Activated B cell treated with CpG ODN at 0.5 μM for 24 hours (primary cell): ENCODE measurements around the gene CARTPT. TPM values are rescaled to one million over a fixed set of nuclear protein-coding genes. Genes with fewer than 3 reads are reported as not detected.

Experiments used
- ATAC-seq: fragments of 200-7000 bp; cut with Tn5 transposase; one replicate; pipeline ENCODE4 v1.10.0; 2021; ENCODE audit warnings: low read depth, mild to moderate bottlenecking, moderate library complexity
- CTCF ChIA-PET: fragments of 350-600 bp; sonication (Branson Sonifier 250); formaldehyde crosslinking; loops from one replicate; lab custom pipeline; 2021; ENCODE audit warnings: antibody characterized with exemption; lab: Charles Lee
- POLR2A ChIA-PET: fragments of 350-600 bp; sonication (Branson Sonifier 250); formaldehyde crosslinking; loops from one replicate; lab custom pipeline; 2021; ENCODE audit warnings: antibody characterized with exemption; lab: Charles Lee
- DNase-seq: peaks from one replicate; pipeline ENCODE4 v3.0.0; 2022
- H3K27ac Mint-ChIP-seq: one replicate; pipeline ENCODE4 v1.8.0; 2020; ENCODE audit warnings: mixed read lengths
- H3K27me3 Mint-ChIP-seq: one replicate; pipeline ENCODE4 v1.8.0; 2021; ENCODE audit warnings: mixed read lengths
- H3K36me3 Mint-ChIP-seq: one replicate; pipeline ENCODE4 v1.8.0; 2021; ENCODE audit warnings: low read depth, mixed read lengths
- H3K4me1 Mint-ChIP-seq: one replicate; pipeline ENCODE4 v1.8.0; 2021; ENCODE audit warnings: mixed read lengths
- H3K4me3 Mint-ChIP-seq: one replicate; pipeline ENCODE4 v1.8.0; 2020; ENCODE audit warnings: mild to moderate bottlenecking, mixed read lengths
- H3K9me3 Mint-ChIP-seq: one replicate; pipeline ENCODE4 v1.8.0; 2020; ENCODE audit warnings: mixed read lengths
- intact Hi-C: fragments of 100-400 bp; cut with micrococcal nuclease; formaldehyde crosslinking; loops from one replicate; pipeline ENCODE4 v1.15.1; 2024
- total RNA-seq: library from RNA; stranded (reverse); gene quantifications from 2 replicates; pipeline ENCODE4 v1.2.3, GENCODE V29; 2022
- TF ChIP-seq, protein P1 (sequence below): fragments of 200-600 bp; IDR thresholded peaks from one replicate; pipeline ENCODE4 v1.8.0; 2022; ENCODE audit warnings: antibody characterized with exemption, mild to moderate bottlenecking

The CARTPT gene
- total RNA-seq, 1 donor from 2014 or later: not detected

DNA sequence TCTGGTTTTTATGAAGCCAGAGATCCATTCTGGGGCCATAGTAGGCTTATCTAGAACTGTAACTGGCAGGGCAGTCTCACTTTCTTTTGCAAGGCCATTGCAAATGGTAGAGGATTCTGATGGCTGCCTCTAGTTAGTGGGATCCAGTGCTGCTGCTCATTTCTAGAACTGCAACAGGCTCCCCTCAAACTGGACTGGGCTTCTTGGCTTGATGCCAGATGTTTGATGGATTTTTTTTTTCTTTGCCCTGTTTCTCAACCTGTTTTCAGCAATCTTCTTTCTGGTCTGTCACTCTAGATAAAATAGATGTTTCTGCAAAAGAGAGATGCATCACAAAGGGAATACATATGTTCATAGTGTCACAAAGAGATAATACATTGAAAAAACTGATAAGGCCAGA lies 11.9 kb downstream of the CARTPT start:
- CTCF ChIA-PET: no interaction called here
- Mint-ChIP-seq H3K27me3 (peaks cover 28% of the 10 kb centered on the region), H3K9me3 (no peaks in the 10 kb centered on the region)

DNA sequence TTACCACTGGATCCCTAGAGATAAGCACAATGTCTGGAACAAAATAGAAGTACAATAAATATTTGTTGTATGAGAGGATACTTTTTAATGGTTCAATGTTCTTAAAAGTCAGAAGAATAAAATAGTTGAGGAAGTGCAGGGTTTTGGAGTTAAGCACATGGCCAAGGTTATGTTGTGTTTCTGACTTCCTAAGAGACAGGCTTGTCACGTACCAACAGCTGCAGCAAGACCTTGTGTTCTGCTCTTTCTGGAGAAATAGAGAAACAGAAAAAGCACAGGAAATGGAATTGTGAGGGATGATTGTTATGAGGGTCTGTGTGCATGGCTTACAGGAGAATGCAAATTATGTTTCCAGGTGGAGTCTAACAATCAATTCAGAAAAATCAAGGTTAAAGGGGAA lies 12.9 kb downstream of the CARTPT start:
- ATAC-seq: no peak
- no peaks in the 10 kb centered on the region for H3K4me1 Mint-ChIP-seq
- intact Hi-C loops: no loop called here
- CTCF ChIA-PET: no interaction called here
- TF ChIP-seq, protein P1, sequence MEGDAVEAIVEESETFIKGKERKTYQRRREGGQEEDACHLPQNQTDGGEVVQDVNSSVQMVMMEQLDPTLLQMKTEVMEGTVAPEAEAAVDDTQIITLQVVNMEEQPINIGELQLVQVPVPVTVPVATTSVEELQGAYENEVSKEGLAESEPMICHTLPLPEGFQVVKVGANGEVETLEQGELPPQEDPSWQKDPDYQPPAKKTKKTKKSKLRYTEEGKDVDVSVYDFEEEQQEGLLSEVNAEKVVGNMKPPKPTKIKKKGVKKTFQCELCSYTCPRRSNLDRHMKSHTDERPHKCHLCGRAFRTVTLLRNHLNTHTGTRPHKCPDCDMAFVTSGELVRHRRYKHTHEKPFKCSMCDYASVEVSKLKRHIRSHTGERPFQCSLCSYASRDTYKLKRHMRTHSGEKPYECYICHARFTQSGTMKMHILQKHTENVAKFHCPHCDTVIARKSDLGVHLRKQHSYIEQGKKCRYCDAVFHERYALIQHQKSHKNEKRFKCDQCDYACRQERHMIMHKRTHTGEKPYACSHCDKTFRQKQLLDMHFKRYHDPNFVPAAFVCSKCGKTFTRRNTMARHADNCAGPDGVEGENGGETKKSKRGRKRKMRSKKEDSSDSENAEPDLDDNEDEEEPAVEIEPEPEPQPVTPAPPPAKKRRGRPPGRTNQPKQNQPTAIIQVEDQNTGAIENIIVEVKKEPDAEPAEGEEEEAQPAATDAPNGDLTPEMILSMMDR: no peak
- peaks cover 23% of the 10 kb centered on the region for H3K27me3 Mint-ChIP-seq
- POLR2A ChIA-PET: no interaction called here
- no peak overlapping the region for H3K27ac Mint-ChIP-seq
- no peak overlapping the region for H3K4me3 Mint-ChIP-seq
- DNase-seq: no peak
- H3K36me3 Mint-ChIP-seq: no peaks in the 10 kb centered on the region
- H3K9me3 Mint-ChIP-seq: no peaks in the 10 kb centered on the region

More for the DNA sequence above, 11.9 kb downstream of the CARTPT start:
- TF ChIP-seq, protein P1: no peak
- POLR2A ChIA-PET: no interaction called here
- DNase-seq: no peak
- Mint-ChIP-seq H3K4me3 (no peak overlapping the region), H3K4me1 (no peaks in the 10 kb centered on the region), H3K36me3 (no peaks in the 10 kb centered on the region), H3K27ac (no peak overlapping the region)
- intact Hi-C loops: no loop called here
- no peak for ATAC-seq

DNA sequence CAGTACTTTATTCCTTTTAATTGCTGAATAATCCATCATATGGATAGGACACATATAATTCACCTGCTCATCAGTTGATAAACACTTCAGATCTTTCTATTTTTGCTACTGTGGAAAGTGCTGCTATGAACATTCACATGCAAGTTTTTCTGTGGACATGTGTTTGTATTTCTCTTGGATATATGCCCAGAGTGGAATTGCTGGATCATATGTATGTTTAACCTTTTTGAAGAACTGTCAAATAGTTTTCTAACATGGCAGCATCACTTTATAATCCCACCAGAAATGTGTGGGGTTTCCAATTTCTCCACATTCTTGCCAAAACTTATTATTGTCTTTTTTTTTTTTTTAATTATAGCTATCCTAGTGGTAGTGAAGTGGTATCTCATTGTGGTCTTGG lies 15.1 kb downstream of the CARTPT start:
- CTCF ChIA-PET: no interaction called here
- Mint-ChIP-seq H3K27ac (no peak overlapping the region), H3K36me3 (no peaks in the 10 kb centered on the region), H3K4me1 (no peaks in the 10 kb centered on the region), H3K9me3 (no peaks in the 10 kb centered on the region), H3K27me3 (peaks cover 16% of the 10 kb centered on the region), H3K4me3 (no peak overlapping the region)
- intact Hi-C loops: no loop called here
- POLR2A ChIA-PET: no interaction called here
- TF ChIP-seq, protein P1: no peak
- DNase-seq (no peak), ATAC-seq (no peak)

DNA sequence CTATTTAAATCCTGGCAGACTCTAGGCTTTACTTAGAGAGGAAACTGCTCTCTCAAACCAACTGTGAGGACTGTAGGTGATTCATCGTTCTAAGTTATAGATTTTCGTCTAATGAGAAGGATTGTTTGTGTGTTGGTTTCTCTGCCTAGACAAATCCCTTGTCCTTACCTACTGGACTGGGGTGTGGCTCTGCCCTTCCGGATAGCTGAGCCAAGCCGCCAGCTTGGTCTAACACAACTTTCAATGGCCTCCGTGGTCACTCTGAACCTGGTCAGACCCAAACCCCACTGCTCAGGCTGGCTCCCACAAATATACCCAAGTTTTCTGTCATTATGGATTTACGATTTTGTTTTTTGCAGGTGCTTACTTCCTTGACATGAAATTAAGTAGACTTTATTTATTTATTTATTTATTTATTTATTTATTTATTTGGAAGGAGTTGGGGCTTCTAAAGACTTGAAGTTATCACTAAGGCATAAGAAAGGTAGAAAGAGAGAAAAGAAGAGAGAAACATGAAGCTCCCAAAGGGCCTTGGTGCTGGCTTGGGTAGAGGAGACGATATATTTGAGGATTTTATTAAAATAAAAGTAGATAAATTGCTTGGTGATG lies 19.0 kb downstream of the CARTPT start:
- Mint-ChIP-seq H3K27ac (no peak overlapping the region), H3K36me3 (no peaks in the 10 kb centered on the region), H3K9me3 (peaks cover 6% of the 10 kb centered on the region), H3K27me3 (peaks cover 20% of the 10 kb centered on the region), H3K4me1 (peaks cover 3% of the 10 kb centered on the region), H3K4me3 (no peak overlapping the region)
- intact Hi-C loops: no loop called here
- no peak for DNase-seq
- POLR2A ChIA-PET: no interaction called here
- ATAC-seq: no peak
- TF ChIP-seq, protein P1: no peak
- CTCF ChIA-PET: no interaction called here

DNA sequence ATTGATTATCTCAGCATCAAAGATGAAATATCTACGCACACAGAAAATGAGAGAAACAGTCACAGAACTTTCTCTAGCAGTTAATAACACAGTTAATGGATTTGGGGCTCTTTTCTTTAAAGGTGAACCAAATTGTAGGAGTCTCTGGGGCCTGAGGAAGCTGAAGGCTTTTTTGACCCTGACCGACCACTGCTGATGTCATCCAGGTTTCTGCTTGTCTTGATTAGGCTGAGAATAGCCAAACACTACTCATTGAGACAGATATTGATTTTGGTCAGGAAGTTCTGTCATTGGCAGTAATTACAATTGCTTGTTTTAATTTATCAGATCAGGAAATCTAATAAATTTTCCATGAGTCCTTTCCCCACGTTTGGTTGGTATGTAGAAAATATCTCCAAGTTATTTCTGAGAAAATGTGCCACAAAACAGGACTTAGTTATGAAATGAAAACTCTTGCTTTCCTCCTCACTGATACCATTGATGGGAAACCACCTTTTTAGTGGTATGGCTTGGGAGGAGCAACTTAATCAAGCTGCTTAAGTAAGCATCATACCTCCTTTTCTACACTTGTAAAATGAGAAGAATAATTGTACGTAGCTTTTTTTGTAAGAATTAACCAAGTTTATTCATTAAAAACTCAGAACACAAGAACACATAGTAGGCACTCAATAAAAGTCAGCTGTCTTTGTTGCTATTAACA lies 19.7 kb downstream of the CARTPT start:
- CTCF ChIA-PET: no interaction called here
- Mint-ChIP-seq H3K4me3 (no peak overlapping the region), H3K27me3 (peaks cover 22% of the 10 kb centered on the region), H3K27ac (no peak overlapping the region), H3K4me1 (peaks cover 3% of the 10 kb centered on the region), H3K9me3 (peaks cover 6% of the 10 kb centered on the region), H3K36me3 (no peaks in the 10 kb centered on the region)
- TF ChIP-seq, protein P1: no peak
- DNase-seq (no peak), ATAC-seq (no peak)
- intact Hi-C loops: no loop called here
- POLR2A ChIA-PET: no interaction called here
